ENCODE measurements around the gene PLCD1.
"Not testable (repeated sequence)": the region's sequence is repeated elsewhere in the genome, so short reads cannot be mapped to it uniquely, and the experiment has no call there.

Gene PLCD1

DNA sequence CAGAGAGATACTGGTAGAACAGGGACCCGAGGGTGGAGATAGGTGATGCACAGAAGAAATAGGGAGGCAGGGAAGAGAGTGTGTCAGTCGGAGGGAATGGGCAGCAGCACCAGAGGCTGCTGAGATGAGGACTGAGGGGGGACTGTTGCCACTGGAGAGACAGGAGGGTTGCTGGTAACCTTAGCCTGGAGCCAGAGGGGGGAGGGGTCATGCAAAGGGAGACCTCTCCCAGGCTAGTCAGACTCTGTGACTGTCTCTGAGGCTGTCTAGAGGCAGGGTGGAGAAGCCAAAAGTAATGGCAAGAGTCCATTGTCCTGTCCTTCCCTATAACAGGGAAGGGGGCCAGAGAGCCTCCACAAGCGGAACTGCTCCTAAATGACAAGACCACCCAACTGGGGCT lies 7.5 kb upstream of the PLCD1 start:
- no peak for DNase-seq (ENCODE audit: low read depth in 2 of 2)

- DNase-seq (ENCODE audit: low read depth in 2 of 2) = no peak
These were observed 6.8 kb upstream of the PLCD1 start for GRCh38 chr3:38036286-38036685.

GRCh38 chr3:38034335-38034734 lies 4.9 kb upstream of the PLCD1 start:
- not testable (repeated sequence) for DNase-seq (ENCODE audit: low read depth in 2 of 2)

DNA sequence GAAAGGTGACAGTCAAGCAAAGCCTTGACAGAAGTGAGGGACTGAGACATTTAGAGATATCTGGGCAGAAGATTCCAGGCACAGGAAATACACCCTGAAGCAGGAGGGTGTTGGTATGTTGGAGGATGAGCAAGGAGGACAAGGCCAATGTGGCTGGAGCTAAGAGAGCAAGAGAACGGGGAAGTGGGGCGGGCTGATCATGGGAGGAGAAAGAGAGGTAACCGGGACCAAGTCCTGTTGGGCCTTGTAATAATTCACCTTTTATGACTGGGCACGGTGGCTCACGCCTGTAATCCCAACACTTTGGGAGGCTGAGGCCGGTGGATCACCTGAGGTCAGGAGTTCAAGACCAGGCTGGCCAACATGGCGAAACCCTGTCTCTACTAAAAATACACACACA lies 4.1 kb upstream of the PLCD1 start:
- not testable (repeated sequence) for DNase-seq (ENCODE audit: low read depth in 2 of 2)

DNA sequence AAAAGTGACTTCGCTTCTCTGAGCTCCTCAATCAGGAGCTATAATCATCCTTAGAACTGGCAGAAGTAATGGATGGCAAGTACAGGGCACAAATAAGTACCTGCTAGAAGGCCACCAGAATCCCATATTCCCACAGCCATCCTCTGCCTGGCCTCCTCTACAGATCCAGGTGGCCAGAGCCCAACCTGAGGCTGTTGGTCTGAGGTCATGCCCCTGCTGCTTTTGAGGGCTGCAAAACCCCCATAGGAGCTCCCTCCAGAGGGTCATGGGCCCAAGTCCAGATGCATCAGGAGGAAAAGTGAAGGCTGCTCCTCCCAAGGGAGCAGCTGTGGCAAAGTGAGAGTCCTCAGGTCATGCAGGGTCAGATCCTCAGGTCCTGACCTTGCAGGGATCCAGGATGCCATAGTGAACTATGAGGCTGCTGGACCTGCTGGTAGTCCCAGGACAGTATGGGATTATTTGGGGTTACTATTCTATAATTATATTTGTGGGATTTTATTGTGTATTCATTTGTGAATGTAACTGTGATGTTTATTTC lies 3.0 kb upstream of the PLCD1 start:
- DNase-seq (ENCODE audit: low read depth in 2 of 2) = no peak

DNA sequence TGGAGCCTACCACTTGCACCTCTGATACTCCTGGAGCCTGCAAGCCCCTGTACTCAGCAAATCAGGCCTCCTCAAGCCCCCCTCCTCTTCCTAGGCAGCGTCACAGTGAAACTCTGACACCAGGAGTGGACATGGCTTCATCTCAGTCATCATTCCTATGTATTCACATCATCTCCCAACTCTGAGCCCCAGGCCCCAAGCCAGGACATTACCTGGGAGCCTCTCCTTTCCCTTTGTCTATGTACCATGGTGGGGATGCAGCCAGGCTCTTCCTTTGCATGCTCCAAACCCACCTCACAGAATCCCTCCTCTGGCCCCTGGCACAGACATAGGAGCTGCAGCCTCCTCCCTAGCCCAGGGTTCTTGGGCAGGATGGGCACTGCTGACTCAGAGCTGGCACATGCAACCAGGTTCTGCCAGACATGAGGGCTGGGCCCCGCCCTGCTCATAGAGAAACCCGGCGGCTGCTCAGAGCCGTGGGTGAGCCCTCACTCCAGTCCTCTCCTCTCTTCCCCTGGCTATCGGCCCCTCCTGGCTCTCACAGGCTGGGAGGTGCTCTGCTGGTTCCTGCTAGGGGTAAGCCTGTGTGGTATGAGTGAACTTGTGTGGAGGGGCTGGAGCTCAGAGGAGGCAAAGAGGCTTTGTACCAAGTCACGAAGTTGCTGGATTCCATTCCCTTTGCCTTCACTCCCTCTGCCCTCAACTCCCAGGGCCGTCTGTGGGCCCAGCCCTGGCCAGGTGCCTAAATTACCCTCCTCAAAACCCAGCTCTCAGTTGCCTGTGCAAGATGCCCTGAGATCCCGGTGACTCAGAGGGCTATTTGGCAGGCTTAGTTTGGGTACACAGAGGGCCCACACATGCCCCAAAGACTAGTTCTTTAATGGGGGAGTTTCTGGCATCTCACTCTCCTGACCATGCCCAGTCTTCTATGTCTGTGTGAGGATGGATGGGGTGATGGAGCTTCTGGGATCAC lies 1.9 kb upstream of the PLCD1 start:
- no peak for DNase-seq (ENCODE audit: low read depth in 2 of 2)

GRCh38 chr3:38030126-38031021 lies 932 bp upstream of the PLCD1 start:
- no peak for DNase-seq (ENCODE audit: low read depth in 2 of 2)

DNA sequence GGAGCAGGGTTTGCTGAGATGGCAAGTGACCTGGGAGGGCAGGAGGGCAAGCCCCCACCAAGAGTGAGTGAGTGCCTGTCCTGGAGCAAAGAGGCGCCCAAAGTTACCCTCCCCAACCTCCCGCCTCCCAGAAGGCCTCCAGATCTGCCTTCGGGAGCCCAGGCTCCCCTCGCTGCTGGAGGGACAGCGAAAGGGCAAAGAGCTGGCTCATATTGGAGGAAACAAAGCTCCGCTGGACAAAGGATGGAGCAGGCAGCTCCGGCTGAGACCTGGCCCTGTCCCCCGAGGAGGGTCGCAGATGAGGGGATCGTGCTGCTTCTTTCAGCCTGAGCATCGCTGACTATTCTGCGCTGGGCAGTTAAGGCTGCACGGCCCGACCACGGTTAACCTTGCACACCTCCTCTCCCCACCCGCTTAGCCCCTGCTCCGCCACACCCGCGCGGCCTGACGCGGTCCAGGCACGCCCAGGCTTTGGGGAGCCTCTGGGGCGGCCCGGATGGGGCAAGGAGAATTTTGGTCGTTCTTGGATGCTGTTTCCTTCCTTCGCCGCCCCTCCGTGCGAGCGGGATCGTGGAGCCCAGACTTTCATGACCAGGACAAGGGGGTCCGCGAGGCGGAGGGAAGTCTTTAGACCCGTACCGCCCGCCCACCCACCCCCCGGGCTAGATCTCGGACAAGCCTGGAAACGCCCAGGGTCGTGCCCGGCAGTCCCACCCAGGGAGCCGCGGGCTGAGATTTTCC lies 651 bp downstream of the PLCD1 start:
- DNase-seq (ENCODE audit: low read depth in 2 of 2) = no peak

DNA sequence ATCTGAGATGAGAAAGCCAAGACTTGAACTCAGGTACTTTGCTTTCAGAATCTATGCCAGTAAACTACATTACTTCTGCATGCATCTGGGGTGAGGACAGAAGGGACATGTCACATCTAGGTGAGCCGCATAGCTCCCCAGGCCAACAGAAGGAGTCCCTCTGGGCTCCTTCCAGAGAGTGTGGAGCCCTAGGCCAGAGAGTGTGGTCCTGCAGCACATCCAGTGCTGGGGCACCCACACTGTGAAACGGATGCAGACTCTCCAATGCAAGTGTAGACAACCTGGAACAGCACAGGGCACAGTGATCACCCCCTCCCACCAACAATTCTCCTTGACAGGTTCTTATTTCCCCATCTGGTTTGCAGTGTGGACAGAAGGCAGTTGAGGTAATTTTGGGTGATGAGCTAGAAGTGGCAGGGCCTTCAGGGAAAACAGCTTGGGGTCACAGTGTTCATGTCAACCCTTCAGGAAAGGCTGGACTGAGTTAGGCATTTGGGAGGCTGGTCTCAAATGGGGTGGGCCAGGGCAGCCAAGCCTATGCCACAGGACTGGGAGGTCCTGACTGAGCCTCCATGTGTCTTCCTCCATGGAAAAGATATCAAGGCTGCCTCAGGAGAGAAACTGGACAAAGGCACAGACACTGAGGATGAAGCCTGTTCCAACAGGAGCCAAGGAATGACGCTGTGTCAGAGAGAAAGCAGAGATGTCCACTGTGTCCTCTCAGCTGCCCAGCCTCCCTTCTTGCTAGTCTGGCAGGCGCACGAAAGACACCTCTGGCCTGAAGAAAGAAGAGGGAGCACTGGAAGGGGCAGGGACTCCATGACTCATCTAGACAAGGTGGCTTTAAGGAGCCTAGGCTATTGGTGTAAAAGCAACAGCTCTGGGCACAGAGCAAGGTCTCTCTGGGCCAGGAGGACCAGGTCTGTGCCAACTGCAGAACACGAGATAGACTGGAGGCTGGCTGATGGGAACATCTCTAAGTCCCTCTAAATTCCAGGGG lies 1.7 kb downstream of the PLCD1 start:
- no peak for DNase-seq (ENCODE audit: low read depth in 2 of 2)

DNA sequence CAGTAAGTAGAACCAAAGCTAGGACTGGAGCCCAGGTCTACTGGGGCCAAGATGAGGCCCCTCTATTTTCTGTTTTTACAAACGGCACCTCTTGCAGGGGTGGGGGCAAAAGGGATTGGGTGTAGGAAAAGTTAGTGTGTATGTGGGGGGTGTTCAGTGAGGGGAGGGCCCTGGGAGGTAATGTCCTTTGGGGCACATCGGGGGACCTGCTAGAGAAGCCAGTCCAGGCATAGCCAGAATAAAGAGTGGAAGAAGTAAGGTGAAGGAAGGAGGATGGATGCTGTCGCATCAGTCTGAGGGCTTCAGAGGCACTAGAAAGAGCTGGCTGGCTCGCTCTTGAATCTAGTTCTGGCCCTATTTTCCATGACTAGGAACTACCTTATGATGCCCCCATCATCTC lies 2.6 kb downstream of the PLCD1 start:
- no peak for DNase-seq (ENCODE audit: low read depth in 2 of 2)

- DNase-seq (ENCODE audit: low read depth in 2 of 2) = no peak
These were observed 6.3 kb downstream of the PLCD1 start for GRCh38 chr3:38022896-38023709.

- DNase-seq (ENCODE audit: low read depth in 2 of 2) = no peak
These were observed 7.1 kb downstream of the PLCD1 start for GRCh38 chr3:38022301-38022700.

- DNase-seq (ENCODE audit: low read depth in 2 of 2) = no peak
These were observed 8.2 kb downstream of the PLCD1 start for GRCh38 chr3:38021196-38021595.

DNA sequence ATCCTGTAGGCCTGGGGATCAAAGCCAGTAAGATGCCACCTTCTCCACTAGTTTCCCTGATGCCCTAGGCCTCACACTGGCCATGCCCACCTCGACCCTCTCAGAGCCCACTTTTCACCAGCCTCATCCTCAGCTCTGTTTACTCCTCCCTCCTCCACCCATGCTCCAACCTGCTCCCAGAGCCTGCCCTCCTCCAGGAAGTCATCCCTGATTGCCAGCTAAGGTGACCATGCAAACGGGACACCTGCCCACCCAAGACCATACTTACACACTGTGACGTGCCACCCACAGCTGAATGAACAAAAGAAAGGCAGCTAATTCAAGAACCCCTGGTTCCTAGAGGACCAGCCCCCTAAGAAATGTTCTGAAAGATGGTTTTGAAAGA lies 9.1 kb downstream of the PLCD1 start:
- no peak for DNase-seq (ENCODE audit: low read depth in 2 of 2)

DNA sequence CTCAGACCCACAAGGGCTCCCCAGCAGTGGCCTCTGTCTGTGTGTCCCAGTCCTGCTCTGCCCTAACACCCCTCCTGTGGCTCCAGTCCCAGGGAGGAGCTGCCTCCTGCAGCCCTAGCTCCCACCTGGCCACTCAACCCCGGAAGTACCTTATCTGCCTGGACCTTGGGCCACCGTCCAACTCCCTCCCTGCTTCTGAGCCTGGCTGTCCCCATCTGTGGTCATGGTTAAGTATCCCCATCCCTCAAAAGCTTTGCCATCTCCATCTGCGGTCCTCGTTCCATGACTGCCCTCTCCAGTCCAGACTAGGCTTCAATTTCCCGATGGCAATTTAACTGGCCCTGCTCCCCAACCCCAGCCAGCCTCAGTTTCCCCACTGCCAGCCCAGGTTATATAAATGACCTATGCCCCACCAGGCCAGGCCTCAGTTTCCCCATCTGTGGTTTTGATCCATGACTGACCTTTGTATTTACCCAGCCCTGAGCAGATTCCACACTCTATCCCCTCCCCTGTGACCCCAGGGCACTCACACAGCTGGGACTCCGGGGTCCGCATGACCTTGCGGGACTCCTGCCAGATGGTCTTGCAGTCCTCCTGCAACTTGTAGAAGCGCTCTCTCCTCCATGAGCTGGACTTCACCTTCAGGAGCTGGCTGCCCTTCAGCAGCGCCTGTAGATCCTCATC lies 9.6 kb downstream of the PLCD1 start:
- no peak for DNase-seq (ENCODE audit: low read depth in 2 of 2)

DNA sequence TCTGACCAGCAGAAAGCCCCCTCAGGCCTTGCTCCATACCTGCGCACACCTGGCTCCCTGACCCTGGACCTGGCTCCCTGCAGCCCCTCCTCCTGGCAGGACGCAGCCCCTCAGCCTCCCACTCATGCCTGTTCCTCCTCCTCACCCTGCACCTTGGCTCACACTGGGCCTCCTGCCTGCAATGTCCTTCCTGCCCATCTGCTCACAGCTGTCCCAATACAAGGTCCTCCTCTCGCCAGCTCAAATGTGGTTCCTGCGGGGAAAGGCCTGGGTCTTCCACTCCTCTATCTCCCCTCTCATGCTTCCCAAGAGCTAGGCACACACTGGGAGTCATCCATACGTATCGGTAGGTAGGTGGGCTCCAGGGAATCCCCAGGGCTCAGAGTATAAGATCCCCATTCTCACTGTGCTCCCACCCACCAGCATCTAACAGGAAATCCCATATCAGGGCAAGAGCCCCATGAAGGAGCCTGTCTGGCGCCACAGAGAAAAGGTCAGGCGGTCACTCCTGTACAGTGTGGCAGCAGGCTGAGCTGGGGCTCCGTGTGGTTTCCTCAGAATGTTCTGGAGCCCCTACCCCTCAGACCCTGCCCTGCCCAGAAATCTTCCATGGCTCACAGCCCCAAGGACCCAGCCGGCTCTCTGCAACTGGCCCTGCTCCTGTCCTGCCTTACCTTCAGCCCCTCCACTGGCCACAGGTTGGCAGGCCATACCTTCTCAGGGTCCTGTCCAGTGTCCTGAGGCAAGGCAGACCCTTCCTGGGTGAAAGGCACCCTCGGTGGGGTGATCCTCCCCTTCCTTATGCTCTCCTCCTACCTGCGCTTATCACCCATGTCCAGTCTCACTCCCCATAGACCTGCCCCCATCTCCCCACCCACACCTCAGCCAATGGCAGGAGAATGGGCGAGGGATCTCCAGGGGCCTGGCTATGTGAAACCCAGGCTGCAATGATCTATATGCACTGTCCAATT lies 10.9 kb downstream of the PLCD1 start:
- no peak for DNase-seq (ENCODE audit: low read depth in 2 of 2)

DNA sequence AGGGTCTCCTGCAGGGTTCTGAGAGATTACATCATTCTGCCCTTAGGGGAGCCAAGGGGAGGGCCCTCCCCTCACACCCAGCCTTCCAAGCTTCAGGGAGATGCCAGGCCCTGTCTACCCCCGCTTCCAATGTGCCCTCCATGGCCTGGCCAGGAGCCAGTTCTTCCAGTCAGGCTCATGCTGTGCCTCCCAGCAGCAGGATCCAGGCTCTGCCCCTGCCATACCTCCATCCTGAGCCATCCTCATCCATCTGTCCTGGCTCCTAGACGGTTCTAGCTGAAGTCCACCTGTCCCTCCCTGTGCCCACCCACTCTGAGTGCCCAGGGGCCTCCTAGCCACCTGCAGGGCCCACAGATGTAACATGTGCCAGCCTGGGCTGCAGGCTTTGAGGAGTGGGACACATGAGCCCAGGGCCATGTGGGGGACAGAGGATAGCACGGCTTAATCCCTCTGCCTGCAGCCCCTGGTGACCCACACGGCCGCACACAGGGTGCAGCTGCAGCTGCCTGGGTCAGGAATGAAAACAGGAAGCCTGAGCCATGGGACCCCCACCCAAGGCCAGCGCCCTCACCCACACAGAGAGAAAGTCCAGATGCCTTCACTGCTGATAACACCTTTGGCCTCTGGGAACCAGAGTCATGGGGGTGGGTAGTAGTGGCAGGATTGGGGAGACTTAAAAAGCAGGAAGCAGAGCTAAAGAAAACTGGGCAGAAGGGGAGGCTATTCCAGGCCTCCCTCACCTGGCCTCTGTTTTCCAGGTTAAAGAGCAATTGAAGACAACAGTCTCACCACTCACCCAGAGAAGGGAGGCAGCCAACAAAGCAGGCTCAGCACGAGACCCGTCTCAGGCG lies 11.8 kb downstream of the PLCD1 start:
- no peak for DNase-seq (ENCODE audit: low read depth in 2 of 2)

Measured in activated CD4-positive, alpha-beta T cell treated with anti-CD3 and anti-CD28 coated beads for 24 hours (primary cell).